ENCODE measurements around the gene FALEC. TPM values are rescaled to one million over a fixed set of nuclear protein-coding genes. Genes with fewer than 3 reads are reported as not detected.

FALEC gene
- total RNA-seq, 1 donor from 2014 or later: not detected

DNA sequence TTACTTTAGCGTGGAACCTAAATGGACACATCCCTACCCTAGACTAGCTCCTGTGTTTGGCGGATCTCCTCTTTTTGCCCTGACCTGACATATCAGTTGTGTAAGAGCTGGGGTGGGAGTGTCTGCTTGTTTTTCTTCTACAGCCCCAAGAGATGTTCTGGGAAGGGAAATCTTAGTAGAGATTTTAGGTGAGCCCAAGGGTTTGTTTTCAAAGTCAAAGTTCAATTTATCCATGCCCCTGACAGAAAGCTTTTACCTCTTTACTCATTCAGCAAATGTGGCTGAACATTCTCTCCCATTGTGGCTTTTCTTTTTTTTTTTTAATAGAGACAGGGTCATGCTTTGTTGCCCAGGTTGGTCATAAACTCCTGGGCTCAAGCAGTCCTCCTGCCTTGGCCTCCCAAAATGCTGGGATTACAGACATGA lies 35.6 kb upstream of the FALEC start:
- TF ChIP-seq, protein P1, sequence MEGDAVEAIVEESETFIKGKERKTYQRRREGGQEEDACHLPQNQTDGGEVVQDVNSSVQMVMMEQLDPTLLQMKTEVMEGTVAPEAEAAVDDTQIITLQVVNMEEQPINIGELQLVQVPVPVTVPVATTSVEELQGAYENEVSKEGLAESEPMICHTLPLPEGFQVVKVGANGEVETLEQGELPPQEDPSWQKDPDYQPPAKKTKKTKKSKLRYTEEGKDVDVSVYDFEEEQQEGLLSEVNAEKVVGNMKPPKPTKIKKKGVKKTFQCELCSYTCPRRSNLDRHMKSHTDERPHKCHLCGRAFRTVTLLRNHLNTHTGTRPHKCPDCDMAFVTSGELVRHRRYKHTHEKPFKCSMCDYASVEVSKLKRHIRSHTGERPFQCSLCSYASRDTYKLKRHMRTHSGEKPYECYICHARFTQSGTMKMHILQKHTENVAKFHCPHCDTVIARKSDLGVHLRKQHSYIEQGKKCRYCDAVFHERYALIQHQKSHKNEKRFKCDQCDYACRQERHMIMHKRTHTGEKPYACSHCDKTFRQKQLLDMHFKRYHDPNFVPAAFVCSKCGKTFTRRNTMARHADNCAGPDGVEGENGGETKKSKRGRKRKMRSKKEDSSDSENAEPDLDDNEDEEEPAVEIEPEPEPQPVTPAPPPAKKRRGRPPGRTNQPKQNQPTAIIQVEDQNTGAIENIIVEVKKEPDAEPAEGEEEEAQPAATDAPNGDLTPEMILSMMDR (IDR thresholded peaks at IDR 0.05): no peak
- no peaks in the 10 kb centered on the region for H3K27me3 Mint-ChIP-seq (ENCODE audit: low read depth)
- no peaks in the 10 kb centered on the region for H3K36me3 Mint-ChIP-seq (ENCODE audit: low read depth)
- no peak overlapping the region for H3K4me3 Mint-ChIP-seq (ENCODE audit: unreplicated experiment)
- H3K9me3 Mint-ChIP-seq (ENCODE audit: low read depth): no peaks in the 10 kb centered on the region
- DNase-seq (ENCODE audit: low spot score): no peak
- no peaks in the 10 kb centered on the region for H3K4me1 Mint-ChIP-seq (ENCODE audit: low read depth)
- H3K27ac Mint-ChIP-seq (ENCODE audit: unreplicated experiment): no peak overlapping the region

- H3K4me1 Mint-ChIP-seq (ENCODE audit: low read depth): peaks cover 16% of the 10 kb centered on the region
- H3K27ac Mint-ChIP-seq (ENCODE audit: unreplicated experiment): no peak overlapping the region
- no peak for DNase-seq (ENCODE audit: low spot score)
- no peak overlapping the region for H3K4me3 Mint-ChIP-seq (ENCODE audit: unreplicated experiment)
- TF ChIP-seq, protein P1 (IDR thresholded peaks at IDR 0.05): no peak
- no peaks in the 10 kb centered on the region for H3K27me3 Mint-ChIP-seq (ENCODE audit: low read depth)
- H3K9me3 Mint-ChIP-seq (ENCODE audit: low read depth): no peaks in the 10 kb centered on the region
- no peaks in the 10 kb centered on the region for H3K36me3 Mint-ChIP-seq (ENCODE audit: low read depth)
These were observed 31.1 kb upstream of the FALEC start for GRCh38 chr1:150484431-150484830.

DNA sequence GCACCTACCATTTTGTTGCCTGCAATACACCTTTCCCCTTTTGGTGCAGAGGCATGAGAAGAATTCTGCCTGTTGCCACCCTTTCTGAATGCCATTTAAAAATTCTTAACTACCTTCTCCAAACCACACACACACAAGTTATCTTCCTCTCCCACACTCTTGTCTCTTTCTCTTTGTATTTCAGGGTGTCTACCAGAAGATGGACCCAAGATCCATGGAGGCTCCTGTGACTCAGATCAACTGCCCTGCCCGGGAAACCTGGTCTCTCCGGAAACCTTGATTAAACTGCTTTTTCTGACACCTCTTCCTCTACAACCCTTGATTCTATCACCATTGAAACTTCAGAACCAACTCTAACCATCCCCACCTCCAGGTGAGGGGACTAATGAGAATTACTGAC lies 30.7 kb upstream of the FALEC start:
- no peak for DNase-seq (ENCODE audit: low spot score)
- Mint-ChIP-seq H3K27me3 (ENCODE audit: low read depth) (no peaks in the 10 kb centered on the region), H3K9me3 (ENCODE audit: low read depth) (no peaks in the 10 kb centered on the region), H3K4me3 (ENCODE audit: unreplicated experiment) (no peak overlapping the region), H3K4me1 (ENCODE audit: low read depth) (peaks cover 16% of the 10 kb centered on the region), H3K36me3 (ENCODE audit: low read depth) (no peaks in the 10 kb centered on the region), H3K27ac (ENCODE audit: unreplicated experiment) (no peak overlapping the region)
- TF ChIP-seq, protein P1 (IDR thresholded peaks at IDR 0.05): peak; percentile 50

GRCh38 chr1:150486966-150487762 lies 28.4 kb upstream of the FALEC start, which contains the start of gene TARS2:
Gene TARS2, plus strand, starts transcription at chr1:150487419. Its CDS starts 32 bp downstream, at chr1:150487451.
- DNase-seq (ENCODE audit: low spot score): no peak
- Mint-ChIP-seq H3K4me3 (ENCODE audit: unreplicated experiment) (peak within 1 kb of the TSS; percentile 83), H3K27me3 (ENCODE audit: low read depth) (no peaks in the 10 kb centered on the region), H3K4me1 (ENCODE audit: low read depth) (peaks cover 16% of the 10 kb centered on the region), H3K9me3 (ENCODE audit: low read depth) (no peaks in the 10 kb centered on the region), H3K36me3 (ENCODE audit: low read depth) (peaks cover 7% of the 10 kb centered on the region), H3K27ac (ENCODE audit: unreplicated experiment) (peak within 1 kb of the TSS; percentile 97)
- TF ChIP-seq, protein P1 (IDR thresholded peaks at IDR 0.05): peak; percentile 51

GRCh38 chr1:150487763-150488115 lies 27.8 kb upstream of the FALEC start:
- H3K4me3 Mint-ChIP-seq (ENCODE audit: unreplicated experiment): peak overlapping the region; percentile 83
- DNase-seq (ENCODE audit: low spot score): no peak
- peaks cover 11% of the 10 kb centered on the region for H3K36me3 Mint-ChIP-seq (ENCODE audit: low read depth)
- H3K9me3 Mint-ChIP-seq (ENCODE audit: low read depth): no peaks in the 10 kb centered on the region
- TF ChIP-seq, protein P1 (IDR thresholded peaks at IDR 0.05): no peak
- H3K27me3 Mint-ChIP-seq (ENCODE audit: low read depth): no peaks in the 10 kb centered on the region
- H3K27ac Mint-ChIP-seq (ENCODE audit: unreplicated experiment): peak overlapping the region; percentile 97
- H3K4me1 Mint-ChIP-seq (ENCODE audit: low read depth): peaks cover 16% of the 10 kb centered on the region
